ENCODE results near the gene RAD9A.

Gene RAD9A

DNA sequence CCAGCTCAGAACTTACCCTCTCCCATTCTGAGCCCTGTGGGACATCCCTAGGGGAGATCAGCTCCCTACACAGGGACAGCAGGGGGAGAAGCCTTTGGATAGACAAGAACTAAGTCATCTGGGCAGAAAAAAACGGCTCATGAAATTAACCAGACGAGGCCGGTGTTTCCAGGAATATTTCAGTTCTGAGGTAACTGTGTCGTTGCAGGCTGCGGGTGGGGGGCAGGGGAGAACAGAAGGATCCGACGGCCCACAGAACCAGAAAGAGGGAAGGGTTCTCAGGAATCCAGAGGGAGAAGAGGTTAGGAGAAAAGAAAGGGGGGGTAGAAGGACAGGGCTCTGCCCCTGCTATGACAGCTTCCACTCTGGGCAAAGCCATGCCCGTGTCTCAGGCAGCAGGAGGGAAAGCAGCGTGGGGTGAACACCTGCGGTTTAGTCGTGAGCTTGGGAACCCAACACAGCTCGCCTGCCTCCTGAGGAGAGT lies 21.9 kb upstream of the RAD9A start:
- DNase-seq (no peak), ATAC-seq (no peak)
- no peak overlapping the region for H3K27ac Mint-ChIP-seq
- H3K4me3 Mint-ChIP-seq, result no peak overlapping the region
- H3K9me3 Mint-ChIP-seq, result no peaks in the 10 kb centered on the region
- H3K27me3 Mint-ChIP-seq, result peaks cover 43% of the 10 kb centered on the region
- peaks cover 76% of the 10 kb centered on the region for H3K4me1 Mint-ChIP-seq

DNA sequence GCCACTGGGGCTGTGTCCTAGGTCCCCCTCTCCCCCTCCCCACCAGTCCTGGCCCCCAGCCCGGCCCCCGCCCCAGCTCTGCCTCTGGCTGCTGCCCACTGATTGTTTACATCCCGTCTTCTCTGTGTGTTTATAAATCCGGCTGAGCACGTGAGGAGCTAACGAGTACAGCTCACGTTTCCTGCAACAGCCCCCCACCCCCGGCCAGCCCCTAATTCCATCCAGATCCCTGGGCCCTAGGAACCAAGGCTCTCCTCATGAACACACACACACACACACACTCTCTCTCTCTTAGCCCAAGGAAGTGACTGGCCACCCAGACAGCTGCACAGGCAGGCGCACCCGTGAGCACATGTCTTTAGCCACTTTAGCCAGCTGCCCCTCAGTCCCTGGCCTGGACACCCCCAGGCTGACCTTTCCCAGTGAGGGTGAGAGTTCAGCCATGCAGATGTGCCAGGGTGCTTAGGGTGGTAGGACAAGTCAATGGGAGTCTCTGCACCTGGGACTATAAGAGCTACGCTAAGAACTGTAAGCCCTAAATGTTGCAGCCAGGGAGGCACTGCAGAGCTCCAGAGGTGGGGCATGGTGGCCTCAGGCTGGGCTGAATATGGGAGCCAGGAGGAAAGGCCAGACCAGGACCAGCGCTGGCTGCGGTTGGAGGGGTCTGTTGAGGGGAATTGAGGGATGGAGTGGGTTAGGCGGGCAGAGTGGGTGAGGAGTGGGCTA lies 21.3 kb upstream of the RAD9A start:
- no peak overlapping the region for H3K27ac Mint-ChIP-seq
- H3K27me3 Mint-ChIP-seq, result peaks cover 49% of the 10 kb centered on the region
- H3K9me3 Mint-ChIP-seq, result no peaks in the 10 kb centered on the region
- peaks cover 76% of the 10 kb centered on the region for H3K4me1 Mint-ChIP-seq
- DNase-seq (no peak), ATAC-seq (no peak)
- H3K4me3 Mint-ChIP-seq, result no peak overlapping the region

DNA sequence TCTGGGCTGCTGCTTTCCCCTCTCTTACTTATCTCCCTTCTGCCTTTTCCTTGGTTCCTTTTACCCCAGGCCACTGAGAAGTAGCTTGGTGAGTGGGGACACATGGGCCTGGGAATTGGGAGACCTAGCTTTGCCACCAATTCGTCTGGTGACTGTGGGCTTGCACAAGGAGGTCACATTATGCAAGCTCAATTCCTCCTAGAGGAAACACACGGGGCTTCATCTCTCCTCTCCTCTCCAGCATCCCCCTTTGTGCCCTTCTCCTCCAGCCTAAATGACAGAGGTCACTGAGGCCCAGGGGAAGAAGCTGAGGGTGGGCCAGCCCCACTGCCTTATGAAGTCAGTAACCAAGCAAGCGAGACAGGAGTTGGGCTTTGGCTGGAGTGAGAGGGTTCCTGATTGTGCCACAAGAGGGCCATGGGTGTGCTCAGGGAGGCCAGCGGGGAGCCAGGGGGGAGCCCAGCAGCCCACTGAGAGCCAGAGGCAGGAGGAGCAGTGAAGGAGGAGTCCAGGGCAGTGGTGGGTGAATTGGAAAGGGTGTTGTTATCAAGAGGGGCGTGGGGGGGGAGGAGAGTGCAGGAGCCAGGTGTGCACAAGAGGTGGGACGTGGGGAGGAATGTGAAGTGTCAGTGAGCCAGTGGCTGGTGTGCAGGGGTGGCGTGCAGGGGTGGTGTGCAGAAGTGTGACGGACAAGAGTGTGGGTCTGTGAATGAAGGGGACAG lies 20.4 kb upstream of the RAD9A start:
- Mint-ChIP-seq H3K4me3 (peak overlapping the region; percentile 46 to 75), H3K27ac (no peak overlapping the region), H3K27me3 (peaks cover 58% of the 10 kb centered on the region), H3K4me1 (peaks cover 74% of the 10 kb centered on the region), H3K9me3 (no peaks in the 10 kb centered on the region)
- ATAC-seq (no peak), DNase-seq (no peak)

DNA sequence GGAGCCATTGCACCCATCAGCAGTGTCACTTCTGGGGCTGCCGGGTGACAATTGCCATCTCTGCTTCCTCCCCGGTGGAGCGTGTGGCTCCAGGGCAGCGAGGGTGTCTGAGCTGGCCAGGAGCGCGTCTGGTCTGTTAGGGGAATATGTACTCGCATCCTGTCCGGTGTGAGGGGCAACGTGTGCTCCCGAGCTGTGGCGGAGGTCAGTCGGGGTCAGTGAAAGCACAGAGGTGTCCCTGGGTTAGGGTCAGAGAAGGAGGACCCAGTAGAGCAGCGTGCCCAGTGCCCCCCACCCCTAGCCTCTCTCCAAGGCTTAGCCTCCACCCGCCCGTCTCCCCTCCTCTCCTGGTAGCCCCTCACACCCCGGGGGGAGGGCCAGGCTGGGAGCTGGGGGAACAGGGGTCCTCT lies 19.9 kb upstream of the RAD9A start:
- no peak overlapping the region for H3K27ac Mint-ChIP-seq

DNA sequence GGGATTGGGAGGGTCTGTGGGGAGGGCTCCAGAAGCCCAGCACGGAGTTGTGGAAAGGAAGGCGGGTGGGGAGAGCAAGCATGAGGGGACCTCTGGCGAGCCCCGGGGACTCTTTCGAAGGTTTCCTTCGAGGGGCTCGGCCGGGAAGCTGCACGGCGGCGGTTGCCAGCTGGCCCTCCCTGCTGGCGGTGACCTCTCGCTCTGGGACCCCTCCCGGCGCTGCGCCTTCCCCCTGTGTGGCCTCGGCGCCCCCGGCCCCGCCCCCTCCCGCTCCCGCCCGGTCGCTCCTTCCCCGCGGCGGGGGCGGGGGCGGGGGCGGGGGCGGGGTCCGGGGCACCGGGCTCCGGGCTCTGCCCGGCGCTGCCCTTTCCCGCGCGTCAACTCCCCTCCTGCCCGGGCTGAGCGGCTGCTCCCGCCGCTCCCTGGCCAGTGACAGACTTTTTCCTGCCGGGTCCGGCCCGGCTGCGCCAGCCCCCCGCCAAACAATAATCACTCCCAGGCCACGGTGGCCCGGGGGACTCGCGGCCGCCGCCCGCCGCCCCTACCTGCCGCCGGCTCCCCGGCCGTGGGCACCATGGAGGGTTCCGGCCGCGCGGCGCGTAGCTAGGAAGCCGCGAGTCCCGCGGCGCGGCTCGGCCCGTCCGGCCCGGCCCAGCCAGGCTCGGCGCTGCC lies 19.3 kb upstream of the RAD9A start:
- Mint-ChIP-seq H3K27ac (no peak overlapping the region), H3K9me3 (no peaks in the 10 kb centered on the region), H3K4me3 (peak overlapping the region; percentile 46 to 75), H3K4me1 (peaks cover 69% of the 10 kb centered on the region), H3K27me3 (peaks cover 60% of the 10 kb centered on the region)
- DNase-seq (no peak), ATAC-seq (no peak)

More for the DNA sequence above, 19.9 kb upstream of the RAD9A start:
- peaks cover 69% of the 10 kb centered on the region for H3K4me1 Mint-ChIP-seq
- peak overlapping the region; percentile 46 to 75 for H3K4me3 Mint-ChIP-seq
- DNase-seq, result no peak
- peaks cover 60% of the 10 kb centered on the region for H3K27me3 Mint-ChIP-seq
- H3K9me3 Mint-ChIP-seq, result no peaks in the 10 kb centered on the region
- ATAC-seq, result no peak

DNA sequence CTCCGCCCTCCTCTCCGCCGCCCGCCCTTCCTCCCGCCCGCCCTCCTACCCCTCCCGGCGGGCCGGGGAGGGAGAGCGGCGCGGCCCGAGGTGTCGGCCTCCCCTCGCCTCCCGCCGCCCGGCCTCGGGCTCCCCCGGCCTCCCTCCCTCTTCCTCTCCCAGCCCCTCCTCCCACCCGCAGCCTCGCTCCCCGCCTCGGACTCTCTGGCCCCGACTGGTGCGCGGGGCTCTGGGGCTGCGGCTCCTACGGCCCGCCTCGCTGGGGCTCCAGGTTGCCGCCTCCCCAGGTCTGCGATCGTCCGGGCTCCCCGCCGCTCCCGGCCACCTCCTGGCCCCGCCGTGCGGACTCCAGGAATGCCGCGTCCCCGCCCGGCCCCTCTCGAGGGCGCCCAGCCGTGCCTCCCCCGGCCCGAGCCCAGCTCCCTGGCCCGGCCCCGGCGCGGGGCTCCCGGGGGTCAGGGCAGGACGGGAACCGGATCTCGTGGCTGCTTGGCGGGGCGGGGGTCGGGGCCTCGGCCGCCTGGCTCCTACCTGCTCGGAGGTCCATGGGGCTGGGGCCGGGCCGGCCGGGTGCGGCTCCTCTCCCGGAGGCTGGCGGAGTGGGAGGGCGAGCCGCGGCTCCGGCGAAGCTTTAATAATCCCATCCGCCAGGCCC lies 18.7 kb upstream of the RAD9A start, which contains the start of gene CLCF1:
Gene CLCF1 (minus strand): TSS at position 606 of the 655 bp plus-strand sequence. CDS start 59 bp downstream, at position 547.
- Mint-ChIP-seq H3K27me3 (peaks cover 60% of the 10 kb centered on the region), H3K4me3 (peak within 1 kb of the TSS; percentile 88 to 89), H3K27ac (peak within 1 kb of the TSS in 1 of 2 donors; percentile 89), H3K4me1 (peaks cover 63% of the 10 kb centered on the region), H3K9me3 (no peaks in the 10 kb centered on the region)
- peak; percentile 20 for ATAC-seq
- no peak for DNase-seq

DNA sequence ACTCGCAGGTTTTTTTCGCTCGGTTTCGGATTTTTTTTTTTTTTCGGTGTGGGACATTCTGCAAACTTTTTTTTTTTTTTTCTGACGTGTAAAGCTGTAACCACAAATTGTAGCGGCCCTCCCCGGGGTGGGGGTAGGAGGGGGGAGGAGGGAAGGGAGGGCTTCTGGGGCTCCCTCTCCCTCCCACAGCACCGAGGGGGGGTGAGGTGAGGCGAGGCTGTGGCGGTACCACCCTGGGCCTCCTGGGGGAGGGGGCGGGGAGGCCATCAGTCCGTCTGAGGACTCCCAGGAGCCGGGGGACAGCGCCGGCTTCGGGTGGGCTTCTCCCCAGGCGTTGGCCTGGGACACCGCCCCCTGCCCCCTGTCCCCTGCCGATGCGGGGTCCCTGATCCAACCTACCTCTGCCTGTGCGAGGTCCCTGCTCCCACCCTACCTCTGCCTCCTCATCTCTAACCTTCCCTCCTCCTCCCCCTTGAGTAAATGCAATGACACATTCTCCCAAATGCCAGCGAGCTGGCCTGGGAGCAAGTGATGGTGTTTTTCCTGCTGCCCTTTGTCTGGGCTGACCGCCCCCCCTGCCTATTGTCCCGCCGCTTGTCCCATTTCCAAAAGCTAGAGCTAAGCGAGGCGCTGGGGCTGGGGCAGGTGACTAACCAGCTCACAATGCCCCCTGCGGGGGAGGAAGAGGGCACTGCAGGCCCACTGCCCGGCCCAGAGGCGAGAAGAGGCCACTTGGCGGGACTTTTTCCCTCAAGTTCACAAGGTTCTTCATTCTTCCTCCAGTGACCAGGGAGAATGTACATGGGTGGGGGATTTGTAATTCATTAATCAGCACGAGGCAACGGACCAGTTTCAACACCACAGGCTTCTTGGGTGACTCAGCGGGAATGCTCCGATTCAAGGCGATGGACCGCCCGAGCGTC lies 17.9 kb upstream of the RAD9A start:
- DNase-seq (peak; percentile 56 to 60), ATAC-seq (peak; percentile 58)
- H3K9me3 Mint-ChIP-seq, result no peaks in the 10 kb centered on the region
- peak overlapping the region; percentile 88 to 89 for H3K4me3 Mint-ChIP-seq
- peaks cover 60% of the 10 kb centered on the region for H3K4me1 Mint-ChIP-seq
- peak overlapping the region in 1 of 2 donors; percentile 89 for H3K27ac Mint-ChIP-seq
- peaks cover 60% of the 10 kb centered on the region for H3K27me3 Mint-ChIP-seq

DNA sequence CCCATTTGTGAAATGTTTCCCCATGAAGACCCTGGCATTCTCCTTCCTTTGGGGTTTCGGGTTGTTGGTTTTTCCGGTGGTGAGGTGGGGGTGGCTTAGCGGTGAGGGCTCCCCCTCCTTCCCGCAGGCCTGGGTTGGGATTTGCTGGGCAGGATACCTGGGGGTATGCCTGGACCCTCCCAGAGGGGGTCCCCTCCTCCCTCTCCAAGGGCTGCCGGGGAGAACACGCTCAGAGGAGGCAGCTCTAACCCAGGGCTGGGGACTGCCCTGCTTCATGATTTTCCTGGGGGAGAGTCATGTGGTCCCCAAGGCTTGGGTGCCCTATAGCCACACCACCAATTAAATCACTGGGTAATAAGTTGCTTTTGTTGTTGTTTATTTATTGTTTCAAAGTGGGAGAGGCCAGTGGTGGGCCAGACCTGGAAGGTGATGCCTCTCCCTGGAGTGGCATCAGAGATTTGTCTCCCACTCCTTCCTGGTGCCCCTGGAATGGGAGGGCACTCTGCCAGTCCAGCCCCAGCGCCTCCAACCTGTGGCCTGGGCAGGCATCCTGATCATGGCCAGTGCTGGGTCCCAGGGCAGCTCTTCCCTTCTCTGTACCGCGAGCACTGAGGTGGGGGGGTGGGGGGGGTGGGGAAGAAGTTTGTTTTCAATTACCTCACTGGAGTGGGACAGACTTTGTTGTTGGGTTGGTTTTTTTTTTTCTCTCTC lies 17.1 kb upstream of the RAD9A start:
- Mint-ChIP-seq H3K27ac (no peak overlapping the region), H3K4me1 (peaks cover 56% of the 10 kb centered on the region), H3K9me3 (no peaks in the 10 kb centered on the region), H3K27me3 (peaks cover 57% of the 10 kb centered on the region), H3K4me3 (peak overlapping the region in 1 of 2 donors; percentile 88)
- no peak for DNase-seq
- ATAC-seq, result no peak

DNA sequence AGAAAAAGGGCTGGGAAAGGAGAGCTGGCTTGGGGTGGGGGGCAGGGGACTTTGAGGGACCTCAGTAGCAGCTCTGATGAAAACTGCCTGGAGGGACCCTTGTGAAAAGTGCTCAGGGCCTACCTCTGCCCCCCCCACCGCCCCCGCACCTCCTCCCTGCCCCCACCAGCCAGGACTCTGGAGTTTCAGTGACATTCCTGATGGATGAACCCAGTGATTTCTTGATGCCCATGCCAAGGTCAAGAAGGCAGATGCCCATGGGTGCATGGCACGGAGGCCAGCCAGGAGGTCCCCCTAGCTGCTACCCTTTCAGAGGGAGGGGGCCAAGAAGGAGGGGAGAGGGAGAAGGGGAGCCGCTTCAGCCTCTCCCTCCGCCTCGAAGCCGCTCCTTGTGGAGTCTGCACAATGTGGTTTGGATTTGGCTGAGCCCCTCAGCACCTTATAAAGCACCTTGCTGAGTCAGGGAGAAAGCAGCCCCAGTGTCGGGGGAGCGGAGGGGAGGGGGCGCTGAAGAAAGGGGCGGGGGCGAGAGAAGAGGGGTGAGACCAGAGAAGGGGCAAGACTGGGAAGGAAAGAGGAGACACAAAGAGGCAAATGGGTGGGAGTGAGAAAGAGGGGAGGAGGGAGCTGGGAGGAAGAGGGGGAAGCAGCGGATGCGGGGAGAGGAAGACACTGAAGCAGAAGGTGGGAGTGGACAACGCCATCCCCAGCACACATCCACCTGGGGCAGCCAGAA lies 16.3 kb upstream of the RAD9A start:
- no peak for DNase-seq
- Mint-ChIP-seq H3K4me3 (no peak overlapping the region), H3K27me3 (peaks cover 57% of the 10 kb centered on the region), H3K27ac (no peak overlapping the region), H3K9me3 (no peaks in the 10 kb centered on the region), H3K4me1 (peaks cover 50% of the 10 kb centered on the region)
- ATAC-seq, result no peak

DNA sequence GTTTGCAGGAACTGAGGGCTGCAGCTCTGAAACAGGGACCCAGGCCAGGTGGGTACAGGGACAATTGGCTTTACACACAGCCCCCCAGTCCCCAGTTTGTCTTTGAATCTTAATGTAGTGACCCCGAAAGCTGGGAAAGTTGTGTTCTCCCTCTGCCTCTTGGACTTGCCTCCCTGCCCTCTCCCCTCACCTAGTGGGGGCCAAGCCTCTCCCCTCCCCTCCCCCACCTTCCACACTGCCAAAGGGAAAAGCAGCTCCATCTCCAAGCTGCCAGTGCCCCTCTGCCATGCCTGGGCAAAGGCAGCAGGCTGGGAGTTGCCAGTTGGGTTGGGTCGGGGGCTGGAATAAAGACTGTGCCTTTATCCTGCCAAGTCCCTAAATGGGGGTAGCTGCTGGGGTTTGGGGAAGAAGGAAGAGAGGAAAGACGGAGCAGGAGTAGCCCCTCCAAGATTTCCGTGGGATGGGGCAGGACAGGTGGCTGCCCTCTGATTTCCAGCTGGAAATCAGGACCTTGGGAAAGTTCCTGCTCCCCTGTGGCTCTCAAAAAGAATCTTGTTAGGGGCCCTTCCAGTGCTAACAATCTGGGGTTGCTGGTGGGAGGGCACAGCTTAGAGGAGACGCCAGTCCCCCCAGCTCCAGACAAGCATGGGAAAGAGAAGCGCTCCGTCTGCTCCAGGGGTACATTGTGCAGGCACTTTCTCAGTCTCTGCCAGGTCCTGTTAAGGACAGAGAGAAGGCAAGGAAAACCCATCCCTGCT lies 15.5 kb upstream of the RAD9A start:
- ATAC-seq (no peak), DNase-seq (no peak)
- Mint-ChIP-seq H3K9me3 (no peaks in the 10 kb centered on the region), H3K4me1 (peaks cover 45% of the 10 kb centered on the region), H3K27me3 (peaks cover 57% of the 10 kb centered on the region), H3K27ac (no peak overlapping the region), H3K4me3 (no peak overlapping the region)

DNA sequence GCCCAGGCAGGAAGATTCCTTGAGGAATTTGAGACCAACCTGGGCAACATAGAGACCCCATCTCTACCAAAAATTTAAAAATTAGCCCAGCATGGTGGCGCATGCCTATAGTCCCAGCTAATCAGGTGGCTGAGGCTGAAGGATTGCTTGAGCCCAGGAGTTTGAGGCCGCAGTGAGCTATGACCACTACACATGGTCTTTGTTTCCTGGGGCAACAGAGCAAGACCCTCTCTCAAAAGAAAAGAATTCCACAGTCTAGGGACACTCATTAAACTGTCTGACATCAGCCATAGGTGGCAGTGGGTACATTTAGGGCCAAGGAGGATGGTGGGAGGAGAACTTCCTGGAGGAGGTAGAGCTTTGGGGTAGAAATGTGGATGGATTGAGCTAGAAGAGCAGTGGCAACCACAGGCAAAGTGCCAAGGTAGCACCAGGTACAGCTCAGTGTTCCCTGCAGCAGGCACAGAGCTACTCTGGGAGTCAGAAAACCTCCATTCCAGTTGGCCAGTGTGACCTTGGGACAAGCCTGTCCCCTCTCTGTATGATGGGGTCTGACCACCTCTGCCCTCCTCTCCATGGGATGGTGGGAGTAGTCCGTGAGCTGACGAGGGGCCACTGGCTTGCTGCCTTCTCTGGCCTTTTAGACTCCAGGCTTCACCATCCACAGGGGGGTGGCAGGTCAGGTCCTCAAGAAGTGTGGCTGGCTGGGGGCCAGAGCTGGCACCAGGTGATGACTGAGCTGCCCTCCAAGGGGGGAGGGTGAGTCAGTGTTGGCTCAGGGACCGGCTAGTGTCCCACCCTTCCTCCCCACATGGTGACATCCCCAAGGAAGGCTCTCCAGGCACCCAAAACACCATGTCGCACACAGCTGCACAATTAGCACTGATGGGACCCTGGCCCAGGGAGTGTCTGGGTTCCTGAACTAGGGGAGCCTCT lies 14.6 kb upstream of the RAD9A start:
- H3K9me3 Mint-ChIP-seq, result no peaks in the 10 kb centered on the region
- peaks cover 40% of the 10 kb centered on the region for H3K4me1 Mint-ChIP-seq
- ATAC-seq, result no peak
- DNase-seq, result no peak
- H3K4me3 Mint-ChIP-seq, result no peak overlapping the region
- peaks cover 50% of the 10 kb centered on the region for H3K27me3 Mint-ChIP-seq
- H3K27ac Mint-ChIP-seq, result no peak overlapping the region

DNA sequence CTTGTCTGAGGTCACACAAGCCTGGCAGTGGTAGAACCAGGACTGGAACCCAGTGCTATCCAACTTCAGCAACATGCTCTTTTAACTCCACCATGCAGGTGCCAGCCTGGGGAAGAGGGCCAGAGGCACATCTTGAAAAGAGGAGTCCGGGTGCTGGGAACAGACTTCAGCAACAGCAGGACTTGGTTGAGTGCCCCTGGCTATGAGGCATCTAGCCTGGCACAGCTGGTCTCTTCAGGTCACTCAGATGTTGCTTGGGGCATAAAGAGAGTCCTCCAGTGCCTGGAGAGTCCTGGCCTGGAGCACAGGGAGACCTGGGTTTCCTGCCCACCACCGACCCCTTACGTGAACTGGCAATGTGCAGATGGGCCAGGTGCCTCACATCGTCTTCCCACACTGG lies 13.2 kb upstream of the RAD9A start:
- H3K4me1 Mint-ChIP-seq, result peaks cover 44% of the 10 kb centered on the region
- no peak overlapping the region for H3K4me3 Mint-ChIP-seq
- peaks cover 48% of the 10 kb centered on the region for H3K27me3 Mint-ChIP-seq
- H3K27ac Mint-ChIP-seq, result no peak overlapping the region
- DNase-seq, result no peak
- no peak for ATAC-seq
- H3K9me3 Mint-ChIP-seq, result no peaks in the 10 kb centered on the region

Measured in stimulated activated naive CD8-positive, alpha-beta T cell treated with anti-CD3 and anti-CD28 coated beads, Interleukin-15, amount 100 ng/mL, for 72 hours (primary cell).